ENCODE measurements around the gene CORO2A.

The CORO2A gene

GRCh38 chr9:98192503-98193335, at the start of gene CORO2A:
Gene CORO2A (minus strand): TSS chr9:98192637. CDS start chr9:98157660, 34,977 bp downstream.
- DNase-seq: peak; percentile 85

- DNase-seq: no peak
Measured at GRCh38 chr9:98241357-98242300, 49.2 kb upstream of the CORO2A start.

- no peak for DNase-seq
Measured at GRCh38 chr9:98240475-98240874, 48.0 kb upstream of the CORO2A start.

GRCh38 chr9:98236901-98237487, 44.6 kb upstream of the CORO2A start:
- DNase-seq: no peak

- peak; percentile 58 for DNase-seq
Measured at GRCh38 chr9:98235126-98235525, 42.7 kb upstream of the CORO2A start.

- no peak for DNase-seq
Measured at GRCh38 chr9:98234245-98234825, 41.9 kb upstream of the CORO2A start.

GRCh38 chr9:98232926-98233325, 40.5 kb upstream of the CORO2A start:
- no peak for DNase-seq

- DNase-seq: no peak
Measured at GRCh38 chr9:98231770-98232478, 39.5 kb upstream of the CORO2A start.

- no peak for DNase-seq
Measured at GRCh38 chr9:98230789-98231188, 38.4 kb upstream of the CORO2A start.

- no peak for DNase-seq
Measured at GRCh38 chr9:98230304-98230703, 37.9 kb upstream of the CORO2A start.

GRCh38 chr9:98229620-98230019, 37.2 kb upstream of the CORO2A start:
- no peak for DNase-seq

- DNase-seq: no peak
Measured at GRCh38 chr9:98229090-98229395, 36.6 kb upstream of the CORO2A start.

GRCh38 chr9:98228392-98229089, 36.1 kb upstream of the CORO2A start:
- no peak for DNase-seq

GRCh38 chr9:98227883-98228282, 35.4 kb upstream of the CORO2A start:
- no peak for DNase-seq

- DNase-seq: peak; percentile 80
Measured at GRCh38 chr9:98226957-98227356, 34.5 kb upstream of the CORO2A start.

GRCh38 chr9:98226516-98226915, 34.1 kb upstream of the CORO2A start:
- no peak for DNase-seq

GRCh38 chr9:98225015-98225442, 32.6 kb upstream of the CORO2A start:
- peak; percentile 77 for DNase-seq

- DNase-seq: peak; percentile 38
Measured at GRCh38 chr9:98222885-98223691, 30.7 kb upstream of the CORO2A start.

GRCh38 chr9:98220911-98221310, 28.5 kb upstream of the CORO2A start:
- DNase-seq: no peak

- no peak for DNase-seq
Measured at GRCh38 chr9:98219794-98220370, 27.4 kb upstream of the CORO2A start.

GRCh38 chr9:98219364-98219716, 26.9 kb upstream of the CORO2A start:
- no peak for DNase-seq
